ENCODE measurements around the gene SMYD3. TPM values are rescaled to one million over a fixed set of nuclear protein-coding genes. Genes with fewer than 3 reads are reported as not detected.
"Not testable (repeated sequence)": the region's sequence is repeated elsewhere in the genome, so short reads cannot be mapped to it uniquely, and the experiment has no call there.

SMYD3 gene
- total RNA-seq, 1 donor from 2014 or later = 20.8 TPM

GRCh38 chr1:246372559-246372958 lies 134.5 kb downstream of the SMYD3 start:
- Mint-ChIP-seq H3K27ac (no peak overlapping the region), H3K4me1 (peaks cover 3% of the 10 kb centered on the region), H3K4me3 (no peak overlapping the region), H3K27me3 (no peaks in the 10 kb centered on the region), H3K9me3 (no peaks in the 10 kb centered on the region), H3K36me3 (ENCODE audit: low read depth) (no peaks in the 10 kb centered on the region)
- ChIA-PET POLR2A (no interaction called here), CTCF (no interaction called here)
- ATAC-seq (ENCODE audit: low read depth) (no peak), DNase-seq (no peak)
- intact Hi-C loops (cut with micrococcal nuclease) = no loop called here
- TF ChIP-seq, protein P1, sequence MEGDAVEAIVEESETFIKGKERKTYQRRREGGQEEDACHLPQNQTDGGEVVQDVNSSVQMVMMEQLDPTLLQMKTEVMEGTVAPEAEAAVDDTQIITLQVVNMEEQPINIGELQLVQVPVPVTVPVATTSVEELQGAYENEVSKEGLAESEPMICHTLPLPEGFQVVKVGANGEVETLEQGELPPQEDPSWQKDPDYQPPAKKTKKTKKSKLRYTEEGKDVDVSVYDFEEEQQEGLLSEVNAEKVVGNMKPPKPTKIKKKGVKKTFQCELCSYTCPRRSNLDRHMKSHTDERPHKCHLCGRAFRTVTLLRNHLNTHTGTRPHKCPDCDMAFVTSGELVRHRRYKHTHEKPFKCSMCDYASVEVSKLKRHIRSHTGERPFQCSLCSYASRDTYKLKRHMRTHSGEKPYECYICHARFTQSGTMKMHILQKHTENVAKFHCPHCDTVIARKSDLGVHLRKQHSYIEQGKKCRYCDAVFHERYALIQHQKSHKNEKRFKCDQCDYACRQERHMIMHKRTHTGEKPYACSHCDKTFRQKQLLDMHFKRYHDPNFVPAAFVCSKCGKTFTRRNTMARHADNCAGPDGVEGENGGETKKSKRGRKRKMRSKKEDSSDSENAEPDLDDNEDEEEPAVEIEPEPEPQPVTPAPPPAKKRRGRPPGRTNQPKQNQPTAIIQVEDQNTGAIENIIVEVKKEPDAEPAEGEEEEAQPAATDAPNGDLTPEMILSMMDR (IDR thresholded peaks at IDR 0.05) = no peak

- Mint-ChIP-seq H3K27me3 (no peaks in the 10 kb centered on the region), H3K4me1 (peaks cover 23% of the 10 kb centered on the region), H3K27ac (no peak overlapping the region), H3K9me3 (no peaks in the 10 kb centered on the region), H3K4me3 (no peak overlapping the region), H3K36me3 (ENCODE audit: low read depth) (no peaks in the 10 kb centered on the region)
- ATAC-seq (ENCODE audit: low read depth) = no peak
- POLR2A ChIA-PET = no interaction called here
- TF ChIP-seq, protein P1 (IDR thresholded peaks at IDR 0.05) = no peak
- CTCF ChIA-PET = no interaction called here
- DNase-seq = no peak
- intact Hi-C loops (cut with micrococcal nuclease) = no loop called here
Observed at GRCh38 chr1:246367041-246367440, 140.0 kb downstream of the SMYD3 start.

GRCh38 chr1:246365708-246366107 lies 141.4 kb downstream of the SMYD3 start:
- peaks cover 23% of the 10 kb centered on the region for H3K4me1 Mint-ChIP-seq
- H3K27ac Mint-ChIP-seq = no peak overlapping the region
- H3K27me3 Mint-ChIP-seq = no peaks in the 10 kb centered on the region
- intact Hi-C loops (cut with micrococcal nuclease) = no loop called here
- no peak for ATAC-seq (ENCODE audit: low read depth)
- H3K9me3 Mint-ChIP-seq = peaks cover 6% of the 10 kb centered on the region
- TF ChIP-seq, protein P1 (IDR thresholded peaks at IDR 0.05) = no peak
- H3K36me3 Mint-ChIP-seq (ENCODE audit: low read depth) = peaks cover 3% of the 10 kb centered on the region
- no peak for DNase-seq
- POLR2A ChIA-PET = no interaction called here
- no peak overlapping the region for H3K4me3 Mint-ChIP-seq
- CTCF ChIA-PET = no interaction called here

GRCh38 chr1:246364415-246364941 lies 142.6 kb downstream of the SMYD3 start:
- TF ChIP-seq, protein P1 (IDR thresholded peaks at IDR 0.05) = no peak
- no peaks in the 10 kb centered on the region for H3K27me3 Mint-ChIP-seq
- POLR2A ChIA-PET = no interaction called here
- CTCF ChIA-PET = no interaction called here
- H3K9me3 Mint-ChIP-seq = peaks cover 11% of the 10 kb centered on the region
- peaks cover 23% of the 10 kb centered on the region for H3K4me1 Mint-ChIP-seq
- intact Hi-C loops (cut with micrococcal nuclease) = no loop called here
- H3K4me3 Mint-ChIP-seq = no peak overlapping the region
- DNase-seq (no peak), ATAC-seq (ENCODE audit: low read depth) (no peak)
- no peak overlapping the region for H3K27ac Mint-ChIP-seq
- peaks cover 8% of the 10 kb centered on the region for H3K36me3 Mint-ChIP-seq (ENCODE audit: low read depth)

DNA sequence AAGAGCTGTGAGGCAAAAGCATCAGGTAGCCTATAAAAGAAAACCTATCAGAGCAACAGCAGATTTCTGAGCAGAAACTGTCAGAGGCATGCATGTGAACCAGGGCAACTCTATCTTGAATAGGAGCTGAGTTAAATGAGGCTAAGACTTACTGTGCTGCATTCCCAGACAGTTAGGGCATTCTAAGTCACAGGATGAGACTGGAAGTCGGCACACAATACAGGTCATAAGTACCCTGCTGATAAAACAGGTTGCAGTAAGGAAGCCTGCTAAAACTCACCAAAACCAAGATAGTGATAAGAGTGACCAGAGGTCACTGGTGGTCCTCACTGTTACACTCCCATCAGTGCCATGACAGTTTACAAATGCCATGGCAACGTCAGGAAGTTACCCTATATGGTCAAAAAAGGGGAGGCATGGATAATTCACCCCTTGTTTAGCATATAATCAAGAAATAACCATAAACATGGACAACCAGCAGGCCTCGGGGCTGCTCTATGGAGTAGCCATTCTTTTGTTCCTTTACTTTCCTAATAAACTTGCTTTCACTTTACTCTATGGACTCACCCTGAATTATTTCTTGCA lies 150.0 kb downstream of the SMYD3 start:
- intact Hi-C loops (cut with micrococcal nuclease); ATAC-seq (ENCODE audit: low read depth); H3K27ac Mint-ChIP-seq; H3K4me1 Mint-ChIP-seq; CTCF ChIA-PET; H3K27me3 Mint-ChIP-seq; H3K4me3 Mint-ChIP-seq; POLR2A ChIA-PET; DNase-seq: not testable (repeated sequence)
- peaks cover 36% of the 10 kb centered on the region for H3K9me3 Mint-ChIP-seq
- peaks cover 24% of the 10 kb centered on the region for H3K36me3 Mint-ChIP-seq (ENCODE audit: low read depth)
